Mucosa of rectum (tissue), 2 donors: ENCODE results near the gene SETD1B.
"Not testable (repeated sequence)": the region's sequence is repeated elsewhere in the genome, so short reads cannot be mapped to it uniquely, and the experiment has no call there.

ENCODE experiments used
- H3K27ac ChIP-seq, 2 donors: one replicate each; pipeline ENCODE4 v1.7.0; 2013; ENCODE audit warnings: inconsistent platforms in 2 of 2, low read depth in 2 of 2, low read length in 2 of 2
- H3K27me3 ChIP-seq, 2 donors: one replicate each; pipeline ENCODE4 v1.7.0; 2013; ENCODE audit warnings: low read length in 2 of 2; ENCODE audit not compliant: control insufficient read depth in 2 of 2, insufficient read depth in 2 of 2
- H3K36me3 ChIP-seq, 2 donors: one replicate each; pipeline ENCODE4 v1.7.0; 2013; ENCODE audit warnings: low read length in 2 of 2; ENCODE audit not compliant: control insufficient read depth in 2 of 2, insufficient read depth in 2 of 2
- H3K4me1 ChIP-seq, 2 donors: one replicate each; pipeline ENCODE4 v1.7.0; 2013; ENCODE audit warnings: low read length in 2 of 2, mild to moderate bottlenecking in 1 of 2; ENCODE audit not compliant: control insufficient read depth in 2 of 2, insufficient read depth in 2 of 2
- H3K4me3 ChIP-seq, 2 donors: one replicate each; pipeline ENCODE4 v1.7.0; 2013; ENCODE audit warnings: low read length in 2 of 2
- H3K9ac ChIP-seq, 2 donors: one replicate each; pipeline ENCODE4 v1.7.0; 2013; ENCODE audit warnings: low read length in 2 of 2, low read depth in 1 of 2, mild to moderate bottlenecking in 1 of 2
- H3K9me3 ChIP-seq, 2 donors: one replicate each; pipeline ENCODE4 v1.7.0; 2013; ENCODE audit warnings: low read length in 2 of 2; ENCODE audit not compliant: control insufficient read depth in 2 of 2
- donor health status: healthy.
- donor health status: Normal muscosa, but diverticular disease.

The SETD1B gene

DNA sequence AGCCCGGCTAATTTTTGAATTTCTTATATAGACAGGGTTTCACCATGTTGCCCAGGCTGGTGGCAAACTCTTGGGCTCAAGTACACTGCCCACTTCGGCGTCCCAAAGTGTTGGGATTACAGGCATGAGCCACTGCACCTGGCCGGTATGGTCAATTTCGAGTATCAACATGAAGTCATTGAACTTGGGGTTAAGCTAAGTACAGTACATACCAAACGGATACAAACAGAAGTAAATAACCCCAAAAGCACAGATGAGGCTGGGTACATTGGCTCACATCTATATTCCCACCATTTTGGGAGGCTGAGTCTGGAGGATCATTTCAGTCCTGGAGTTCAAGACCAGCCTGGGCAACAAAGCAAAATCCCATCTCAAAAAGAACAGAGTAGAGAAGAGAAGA lies 71.8 kb downstream of the SETD1B start:
- H3K4me3 ChIP-seq, result no peak overlapping the region
- no peak overlapping the region for H3K27ac ChIP-seq
- H3K9ac ChIP-seq, result no peak overlapping the region
- no peaks in the 10 kb centered on the region for H3K36me3 ChIP-seq
- no peaks in the 10 kb centered on the region for H3K27me3 ChIP-seq
- H3K9me3 ChIP-seq, result no peaks in the 10 kb centered on the region
- H3K4me1 ChIP-seq, result no peaks in the 10 kb centered on the region

DNA sequence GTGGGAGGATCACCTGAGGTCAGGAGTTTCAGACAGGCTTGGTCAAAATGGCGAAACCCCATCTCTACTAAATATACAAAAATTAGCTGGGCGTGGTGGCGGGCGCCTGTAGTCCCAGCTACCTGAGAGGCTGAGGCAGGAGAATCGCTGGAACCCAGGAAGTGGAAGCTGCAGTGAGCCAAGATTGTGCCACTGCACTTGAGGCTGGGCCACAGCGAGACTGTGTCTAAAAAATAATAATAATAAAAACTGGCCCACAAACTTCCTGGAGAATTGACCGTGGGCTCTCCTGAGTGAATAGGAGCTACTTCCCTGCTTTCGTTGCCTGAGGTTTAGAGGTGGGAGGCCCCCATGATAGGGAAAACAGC lies 72.3 kb downstream of the SETD1B start:
- H3K9ac ChIP-seq, H3K27me3 ChIP-seq, H3K27ac ChIP-seq, H3K4me1 ChIP-seq, H3K4me3 ChIP-seq, H3K36me3 ChIP-seq, H3K9me3 ChIP-seq: not testable (repeated sequence)
